Measurements from ENCODE around the gene LRRC56.
A peak's percentile ranks its signal among the peaks of the same experiment; 100 is the strongest.

LRRC56 gene

DNA sequence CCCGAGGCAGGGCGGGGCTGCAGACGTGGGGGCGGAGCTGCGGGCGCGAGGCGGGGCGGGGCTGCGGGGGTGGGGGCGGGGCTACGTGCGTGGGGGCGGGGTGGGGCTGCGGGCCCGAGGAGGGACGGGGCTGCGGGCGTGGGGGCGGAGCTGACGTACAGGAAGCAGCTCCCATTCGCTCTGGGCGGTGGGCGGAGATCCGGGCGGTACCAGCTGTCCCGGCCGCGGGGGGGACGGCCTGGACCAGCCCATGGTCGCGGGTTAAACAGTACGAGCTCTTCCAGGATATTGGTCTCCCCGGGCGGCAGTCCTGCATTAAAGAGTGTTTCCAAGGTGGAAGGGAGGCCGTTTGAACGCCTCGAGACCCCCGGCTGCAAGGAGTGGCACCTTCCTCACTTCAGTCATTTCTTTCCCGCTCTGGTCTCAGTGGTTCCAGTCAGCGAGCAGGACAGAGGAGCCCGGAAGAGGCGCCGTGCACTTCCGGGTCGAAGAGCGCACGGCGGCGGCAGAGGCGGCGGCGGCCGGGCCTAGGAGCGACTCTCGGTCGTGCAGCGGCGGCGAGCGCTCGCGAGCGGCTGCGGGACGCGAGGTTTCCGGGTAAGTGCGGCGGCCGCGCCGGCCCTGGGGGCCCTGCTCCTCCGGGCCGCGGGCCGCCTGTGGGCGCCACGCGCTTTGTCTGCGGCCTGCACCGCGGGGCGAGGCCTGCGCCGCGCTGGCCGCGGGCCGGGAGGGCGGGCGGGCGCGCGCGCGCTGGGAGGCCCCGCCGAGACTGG lies 38.9 kb downstream of the LRRC56 start, which contains the start of gene PHRF1:
Gene PHRF1, plus strand, starts transcription at position 475 of the 773 bp plus-strand sequence. CDS start 5,043 bp downstream, outside the sequence.
- peak; percentile 88 for DNase-seq (ENCODE audit: low read depth)

DNA sequence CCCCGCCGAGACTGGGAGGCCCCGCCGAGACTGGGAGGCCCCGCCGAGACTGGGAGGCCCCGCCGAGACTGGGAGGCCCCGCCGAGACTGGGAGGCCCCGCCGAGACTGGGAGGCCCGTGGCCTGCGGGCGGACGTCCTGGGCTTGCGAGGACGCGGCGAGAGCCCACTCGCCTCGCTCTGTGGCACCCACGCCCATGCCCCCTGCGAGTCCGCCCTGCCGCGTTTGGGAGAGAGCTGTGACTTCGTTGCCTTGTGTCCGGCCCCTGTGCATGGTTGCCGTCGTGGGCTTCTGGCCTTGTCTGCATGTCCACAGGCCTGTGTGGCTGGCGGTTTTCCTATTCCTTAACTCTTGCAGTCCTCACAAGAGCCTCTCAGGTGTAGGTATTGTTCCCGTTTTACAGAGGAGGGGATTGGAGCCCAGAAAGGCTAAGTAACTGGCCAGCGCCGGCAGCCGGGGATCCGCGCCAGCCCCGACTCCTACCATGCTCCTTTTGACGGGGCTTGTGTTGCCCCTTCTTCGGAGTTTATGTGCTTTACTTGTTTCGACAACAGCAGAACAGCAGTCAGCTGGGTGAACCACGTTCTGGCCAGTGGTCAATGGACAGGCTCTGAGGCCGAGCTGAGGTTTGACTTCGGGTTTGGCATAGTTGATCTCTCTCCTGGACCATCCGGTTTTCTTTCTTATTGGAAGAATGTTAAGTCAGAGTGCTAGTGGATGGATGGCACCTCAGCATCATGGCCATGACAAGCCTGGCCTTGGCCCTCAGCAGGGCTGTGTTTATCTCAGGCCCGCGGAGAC lies 39.7 kb downstream of the LRRC56 start:
- DNase-seq (ENCODE audit: low read depth) = no peak

DNA sequence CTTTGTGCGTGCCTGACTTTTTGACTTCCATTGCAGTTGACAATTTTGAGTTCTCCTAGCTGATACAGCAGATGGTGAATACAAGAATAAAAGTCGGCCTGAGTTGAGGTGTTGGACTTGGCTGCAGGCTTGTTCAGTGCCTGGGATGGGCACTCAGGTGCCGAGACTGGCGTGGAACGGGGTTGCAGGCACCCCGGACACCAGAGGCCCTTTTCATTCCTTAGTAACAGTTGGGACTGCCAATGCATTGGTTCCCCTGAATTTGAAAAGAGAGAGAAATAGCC lies 40.2 kb downstream of the LRRC56 start:
- no peak for DNase-seq (ENCODE audit: low read depth)

GRCh38 chr11:578276-579035 lies 41.1 kb downstream of the LRRC56 start:
- DNase-seq (ENCODE audit: low read depth) = no peak

- DNase-seq (ENCODE audit: low read depth) = no peak
Measured at GRCh38 chr11:579830-580601, 42.7 kb downstream of the LRRC56 start.

GRCh38 chr11:581342-581741 lies 44.0 kb downstream of the LRRC56 start:
- no peak for DNase-seq (ENCODE audit: low read depth)

- DNase-seq (ENCODE audit: low read depth) = no peak
Measured at GRCh38 chr11:581752-582151, 44.4 kb downstream of the LRRC56 start.

GRCh38 chr11:584287-584686 lies 47.0 kb downstream of the LRRC56 start:
- DNase-seq (ENCODE audit: low read depth) = no peak

- no peak for DNase-seq (ENCODE audit: low read depth)
Measured at GRCh38 chr11:586376-587316, 49.3 kb downstream of the LRRC56 start.

DNA sequence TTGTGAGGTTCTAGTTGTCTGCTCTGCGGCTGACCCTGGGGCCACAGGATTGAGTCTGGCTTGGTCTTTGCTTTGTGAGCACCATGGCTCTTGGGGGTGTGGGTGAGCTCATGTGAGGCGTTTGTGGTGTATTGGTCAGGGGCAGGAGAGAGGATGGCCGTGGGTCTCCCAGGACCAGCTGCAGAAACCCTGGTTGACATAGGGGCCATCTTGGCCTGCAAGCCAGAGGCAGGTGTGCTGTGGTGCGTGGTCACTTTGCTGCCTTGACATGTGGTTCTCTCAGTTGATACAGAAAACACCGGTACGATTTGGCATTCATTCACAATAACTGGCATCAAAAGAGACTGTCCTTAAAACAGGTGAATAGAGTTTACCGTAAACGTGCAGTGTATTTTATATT lies 50.2 kb downstream of the LRRC56 start:
- DNase-seq (ENCODE audit: low read depth) = no peak

- no peak for DNase-seq (ENCODE audit: low read depth)
Measured at GRCh38 chr11:587978-588380, 50.7 kb downstream of the LRRC56 start.

GRCh38 chr11:589798-590197 lies 52.5 kb downstream of the LRRC56 start:
- DNase-seq (ENCODE audit: low read depth) = no peak

DNA sequence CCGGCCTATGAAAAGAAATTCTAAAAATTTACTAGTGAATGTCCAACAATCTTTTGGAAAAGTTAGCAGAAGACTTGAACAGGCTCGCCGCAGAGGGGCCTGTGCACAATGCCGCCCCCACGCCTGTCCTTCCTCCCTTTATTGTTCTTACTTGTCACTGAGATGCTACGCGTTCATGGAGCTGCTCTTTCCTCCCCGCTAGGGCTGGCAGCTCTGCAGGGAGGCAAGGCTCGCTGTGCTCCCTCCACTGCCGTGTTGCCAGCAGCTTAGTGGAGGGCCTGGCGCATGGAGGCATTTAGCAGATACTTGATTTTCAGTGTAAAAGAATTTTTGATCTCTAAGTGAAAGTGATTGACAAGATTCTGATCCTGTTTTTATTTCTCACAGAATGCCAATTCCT lies 53.7 kb downstream of the LRRC56 start:
- no peak for DNase-seq (ENCODE audit: low read depth)

DNA sequence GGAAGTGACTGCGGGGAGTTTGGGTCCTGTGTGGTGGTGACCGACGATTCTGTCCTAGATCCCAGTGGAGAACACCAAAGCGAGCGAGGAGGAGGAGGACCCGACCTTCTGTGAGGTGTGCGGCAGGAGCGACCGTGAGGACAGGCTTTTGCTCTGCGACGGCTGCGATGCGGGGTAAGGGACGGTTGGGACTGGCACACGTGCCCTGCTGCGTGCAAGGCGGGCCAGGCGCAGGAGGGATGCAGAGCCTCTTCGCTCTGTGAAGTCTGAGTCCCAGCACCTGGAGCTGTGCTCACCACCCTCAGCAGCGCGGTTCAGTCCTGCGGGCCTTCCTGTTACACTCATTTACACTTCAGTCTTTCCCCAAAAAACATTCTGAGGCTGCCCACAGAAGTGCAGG lies 55.2 kb downstream of the LRRC56 start:
- DNase-seq (ENCODE audit: low read depth) = no peak

DNA sequence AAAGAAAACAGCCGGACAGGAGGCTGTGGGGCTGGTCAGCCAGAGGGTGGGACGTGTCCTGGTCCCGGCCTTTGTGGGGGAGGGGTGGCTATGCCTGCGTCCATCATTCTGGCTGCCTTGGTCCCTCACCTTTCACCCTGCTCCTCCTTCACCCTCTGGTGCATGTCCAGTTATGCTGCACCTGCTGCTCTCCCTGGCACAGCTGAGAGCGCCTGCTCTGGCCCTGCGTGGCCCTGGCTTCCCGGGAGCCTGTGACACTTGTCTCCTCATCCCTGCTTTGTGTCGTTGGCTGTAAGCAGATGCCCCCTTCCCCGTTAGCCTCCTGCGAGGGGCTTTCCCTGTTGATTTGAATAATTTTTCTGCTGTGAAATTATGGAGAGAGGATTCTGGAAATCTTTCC lies 55.6 kb downstream of the LRRC56 start:
- no peak for DNase-seq (ENCODE audit: low read depth)

GRCh38 chr11:593347-593746 lies 56.0 kb downstream of the LRRC56 start:
- no peak for DNase-seq (ENCODE audit: low read depth)

GRCh38 chr11:595400-595799 lies 58.1 kb downstream of the LRRC56 start:
- DNase-seq (ENCODE audit: low read depth) = no peak

- DNase-seq (ENCODE audit: low read depth) = no peak
Measured at GRCh38 chr11:596374-596773, 59.0 kb downstream of the LRRC56 start.

DNA sequence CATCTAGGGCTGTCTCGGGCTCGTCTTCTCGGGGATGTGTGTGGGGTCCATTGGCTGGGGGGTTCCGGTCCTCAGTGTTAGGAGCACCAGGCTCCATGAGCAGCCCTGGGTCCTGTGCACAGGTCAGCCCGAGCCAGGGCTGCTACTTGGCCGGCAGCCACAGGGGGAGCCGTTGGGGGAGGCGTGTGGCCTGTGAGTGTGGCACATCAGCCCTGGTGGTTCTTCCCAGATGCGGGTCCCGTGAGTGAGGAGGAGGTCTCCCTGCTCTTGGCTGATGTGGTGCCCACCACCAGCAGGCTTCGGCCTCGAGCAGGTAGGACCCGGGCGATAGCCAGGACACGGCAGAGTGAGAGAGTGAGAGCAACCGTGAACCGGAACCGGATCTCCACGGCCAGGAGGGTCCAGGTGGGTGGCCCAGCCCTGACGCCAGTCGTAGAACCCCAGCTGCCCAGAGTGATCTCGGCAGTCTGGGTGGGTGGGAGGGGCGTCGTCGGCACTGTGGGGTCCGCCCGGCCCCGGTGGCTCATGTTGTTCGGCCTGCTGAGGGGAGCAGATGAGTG lies 59.9 kb downstream of the LRRC56 start:
- DNase-seq (ENCODE audit: low read depth) = no peak

DNA sequence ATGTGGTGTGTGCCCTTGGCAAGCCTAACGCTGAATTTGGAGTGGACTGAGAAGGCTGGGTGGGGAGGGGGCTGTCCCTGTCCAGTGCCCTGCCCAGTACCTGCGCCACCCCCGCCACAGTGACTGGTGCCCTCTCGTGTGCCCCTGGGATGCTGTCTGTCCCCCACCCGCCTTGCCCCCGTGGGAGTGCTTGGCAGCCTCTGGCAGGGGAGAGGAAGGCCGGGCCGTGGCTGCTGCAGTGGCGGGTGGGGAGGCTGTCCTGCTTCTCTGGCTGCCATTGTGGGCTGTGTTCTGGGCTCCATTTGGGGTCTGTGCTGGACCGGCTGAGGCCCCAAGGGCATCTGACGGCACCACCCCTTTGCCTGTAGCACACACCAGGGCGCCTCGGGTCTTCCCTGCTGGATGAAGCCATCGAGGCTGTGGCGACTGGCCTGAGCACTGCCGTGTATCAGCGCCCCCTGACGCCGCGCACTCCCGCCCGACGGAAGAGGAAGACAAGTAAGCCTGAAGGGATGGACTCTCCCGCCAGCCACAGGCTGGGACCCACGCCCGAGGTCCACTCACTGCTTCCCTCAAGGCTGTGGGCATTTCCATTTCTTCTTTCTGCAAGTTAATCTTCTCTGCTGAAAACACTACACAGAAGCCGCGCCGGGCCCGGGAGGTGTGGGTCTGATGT lies 60.8 kb downstream of the LRRC56 start:
- no peak for DNase-seq (ENCODE audit: low read depth)
